Stimulated activated CD8-positive, alpha-beta memory T cell treated with anti-CD3 and anti-CD28 coated beads, Interleukin-12 subunit alpha, Interleukin-12 subunit beta, amount 100 ng/mL, for 24 hours (primary cell): ENCODE results near the gene ATP5F1D.

ENCODE experiments used
- DNase-seq: peaks from one replicate; pipeline ENCODE4 v3.0.0-alpha.2; 2020; ENCODE audit errors: extremely low read depth

ATP5F1D gene

DNA sequence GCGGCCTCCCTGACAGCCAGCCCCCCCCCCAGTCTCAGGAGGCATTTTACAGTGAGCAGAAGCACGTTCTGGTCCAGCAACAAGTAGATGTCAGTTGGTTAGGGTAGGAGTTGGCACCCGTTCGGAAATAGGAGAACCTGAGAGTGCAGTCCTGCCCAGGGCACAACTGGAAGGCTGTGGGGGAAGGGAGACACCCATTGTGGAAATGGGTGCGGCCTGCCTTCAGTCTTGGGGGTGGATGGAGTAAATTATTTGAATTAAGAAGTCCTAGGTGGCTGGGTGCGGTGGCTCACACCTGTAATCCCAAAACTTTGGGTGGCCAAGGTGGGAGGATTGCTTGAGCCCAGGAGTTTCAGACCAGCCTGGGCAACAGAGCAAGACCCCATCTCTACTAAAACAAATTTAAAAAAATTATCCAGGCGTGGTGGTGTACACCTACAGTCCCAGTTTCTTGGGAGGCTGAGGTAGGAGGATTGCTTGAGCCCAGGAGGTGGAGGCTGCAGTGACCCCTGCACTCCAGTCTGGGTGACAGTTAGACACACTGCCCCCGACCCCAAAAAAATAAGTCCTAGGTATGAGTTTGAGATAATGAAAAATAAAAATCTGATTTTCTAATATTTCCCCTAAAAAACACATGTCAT lies 28.8 kb downstream of the ATP5F1D start:
- DNase-seq: no peak

- DNase-seq: no peak
Observed at GRCh38 chr19:1270854-1271527, 29.4 kb downstream of the ATP5F1D start.

DNA sequence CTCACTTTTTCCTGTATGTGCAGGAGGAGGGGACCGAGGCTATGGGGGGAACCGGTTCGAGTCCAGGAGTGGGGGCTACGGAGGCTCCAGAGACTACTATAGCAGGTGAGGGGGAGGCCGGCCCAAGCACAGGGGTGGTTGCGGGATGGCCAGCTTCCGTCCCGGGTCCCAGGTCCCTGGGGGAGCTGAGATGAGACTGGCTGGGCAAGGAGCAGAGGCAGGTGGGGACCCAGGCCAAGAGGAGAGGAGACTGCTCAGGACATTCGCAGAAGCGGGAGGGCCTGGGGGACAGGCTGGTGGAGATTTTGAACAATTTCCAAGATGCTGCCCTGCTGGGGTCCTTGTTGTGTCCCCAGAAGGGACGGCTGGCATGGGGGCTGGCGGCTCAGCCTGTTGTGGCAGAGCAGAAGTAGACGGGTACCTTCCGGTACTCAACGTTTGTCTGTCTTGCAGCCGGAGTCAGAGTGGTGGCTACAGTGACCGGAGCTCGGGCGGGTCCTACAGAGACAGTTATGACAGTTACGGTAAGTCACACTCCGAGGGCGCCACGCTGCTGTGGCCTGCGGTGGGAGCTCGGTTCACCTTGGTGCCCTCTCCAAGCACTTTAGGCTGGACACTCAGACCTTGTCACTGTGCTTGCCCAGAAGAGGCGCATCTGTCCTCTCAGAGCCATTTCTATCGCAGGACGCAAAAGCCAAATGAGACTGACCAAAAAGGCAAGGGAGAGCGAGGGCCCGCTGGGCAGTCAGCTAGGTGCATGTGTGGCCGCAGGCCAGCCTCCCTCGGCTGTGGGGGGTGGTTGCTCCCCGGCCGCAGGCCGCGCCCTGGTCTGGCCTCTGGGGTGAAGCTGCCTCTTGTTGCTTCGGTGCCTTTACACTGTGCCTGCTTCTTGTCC lies 30.2 kb downstream of the ATP5F1D start:
- DNase-seq: no peak

DNA sequence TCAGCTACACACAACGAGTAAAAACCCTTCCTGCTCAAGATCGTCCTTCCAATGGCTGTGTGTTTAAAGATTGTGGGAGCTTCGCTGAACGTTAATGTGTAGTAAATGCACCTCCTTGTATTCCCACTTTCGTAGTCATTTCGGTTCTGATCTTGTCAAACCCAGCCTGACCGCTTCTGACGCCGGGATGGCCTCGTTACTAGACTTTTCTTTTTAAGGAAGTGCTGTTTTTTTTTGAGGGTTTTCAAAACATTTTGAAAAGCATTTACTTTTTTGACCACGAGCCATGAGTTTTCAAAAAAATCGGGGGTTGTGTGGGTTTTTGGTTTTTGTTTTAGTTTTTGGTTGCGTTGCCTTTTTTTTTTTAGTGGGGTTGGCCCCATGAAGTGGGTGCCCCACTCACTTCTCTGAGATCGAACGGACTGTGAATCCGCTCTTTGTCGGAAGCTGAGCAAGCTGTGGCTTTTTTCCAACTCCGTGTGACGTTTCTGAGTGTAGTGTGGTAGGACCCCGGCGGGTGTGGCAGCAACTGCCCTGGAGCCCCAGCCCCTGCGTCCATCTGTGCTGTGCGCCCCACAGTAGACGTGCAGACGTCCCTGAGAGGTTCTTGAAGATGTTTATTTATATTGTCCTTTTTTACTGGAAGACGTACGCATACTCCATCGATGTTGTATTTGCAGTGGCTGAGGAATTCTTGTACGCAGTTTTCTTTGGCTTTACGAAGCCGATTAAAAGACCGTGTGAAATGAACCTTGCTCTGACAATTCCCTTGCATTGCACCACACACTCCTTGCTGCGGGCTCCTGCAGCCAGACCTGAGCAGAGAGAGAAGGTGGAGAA lies 31.1 kb downstream of the ATP5F1D start:
- DNase-seq: no peak

DNA sequence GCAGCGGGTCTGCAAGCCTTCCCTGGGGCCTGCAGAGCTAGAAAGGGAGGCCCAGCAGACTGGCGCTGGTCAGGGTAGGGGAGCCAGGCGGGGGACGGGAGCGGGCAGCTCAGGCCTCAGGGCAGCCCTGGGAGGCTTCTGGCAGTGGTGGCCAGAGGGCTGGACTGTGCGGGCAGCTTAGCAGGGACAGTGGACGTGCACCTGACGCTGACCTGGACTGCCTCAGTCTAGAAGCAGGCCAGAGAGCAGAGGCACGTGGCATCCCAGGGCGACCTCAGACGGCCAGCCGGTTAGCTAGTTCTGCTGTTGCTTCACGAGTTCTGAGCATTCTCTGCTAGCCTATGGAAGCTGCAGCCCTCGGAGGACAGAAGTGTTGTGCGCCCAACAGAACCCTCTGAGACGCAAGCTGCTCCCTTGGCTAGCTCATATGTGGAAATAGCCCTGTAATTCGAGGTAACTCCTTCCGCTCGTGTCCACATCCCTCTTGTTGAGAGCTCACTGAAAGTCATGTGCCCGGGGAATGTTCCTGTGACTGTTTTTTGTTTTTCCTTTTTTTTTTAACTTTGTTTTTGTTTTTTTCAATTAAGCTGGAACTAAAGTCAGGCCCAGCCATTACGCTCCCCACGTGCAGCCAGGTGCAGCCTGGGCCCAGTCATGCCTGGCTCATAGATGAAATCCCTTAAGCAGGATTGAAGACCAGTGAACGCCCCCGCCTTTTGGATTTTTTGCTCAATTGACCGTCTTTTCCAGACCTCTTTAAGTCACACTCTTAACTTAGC lies 31.9 kb downstream of the ATP5F1D start:
- DNase-seq: no peak

DNA sequence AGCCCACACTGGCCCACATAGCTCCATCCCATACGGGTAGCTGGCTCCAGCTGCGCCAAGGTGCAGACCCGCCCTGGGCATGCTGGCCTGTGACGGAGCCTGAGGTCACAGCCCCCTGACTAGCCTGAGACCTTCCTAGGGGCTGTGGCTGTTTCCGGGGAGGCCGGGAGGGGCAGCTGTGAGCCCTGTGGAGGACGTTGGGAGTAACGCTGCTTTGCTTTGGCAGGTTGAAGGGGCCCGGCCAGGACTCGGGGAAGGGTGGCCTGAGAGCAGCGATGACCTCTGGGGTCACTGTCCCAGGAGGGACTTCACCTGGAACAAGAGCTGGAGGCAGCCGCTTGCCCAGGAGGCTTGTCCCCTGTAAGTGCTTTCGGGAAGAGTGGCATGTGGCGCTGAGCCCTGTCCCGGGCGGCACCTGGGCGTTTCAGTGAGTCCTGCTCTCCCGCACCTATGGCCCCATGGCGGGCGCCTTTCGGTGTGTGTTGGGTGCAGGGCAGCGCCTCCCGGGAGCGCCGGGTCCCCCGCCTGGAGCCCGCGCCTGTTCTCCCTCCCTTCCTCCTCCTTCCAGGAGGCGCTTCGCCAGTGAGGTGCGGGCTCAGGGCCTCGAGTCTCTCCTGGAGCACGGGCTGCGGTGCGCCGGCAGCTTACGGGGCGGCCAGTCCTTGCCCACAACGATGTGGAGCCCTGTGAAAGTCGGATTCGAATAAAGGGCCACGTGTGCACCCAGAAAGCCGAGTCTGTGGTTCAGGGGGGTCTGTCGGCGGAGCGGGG lies 32.7 kb downstream of the ATP5F1D start:
- DNase-seq: no peak

DNA sequence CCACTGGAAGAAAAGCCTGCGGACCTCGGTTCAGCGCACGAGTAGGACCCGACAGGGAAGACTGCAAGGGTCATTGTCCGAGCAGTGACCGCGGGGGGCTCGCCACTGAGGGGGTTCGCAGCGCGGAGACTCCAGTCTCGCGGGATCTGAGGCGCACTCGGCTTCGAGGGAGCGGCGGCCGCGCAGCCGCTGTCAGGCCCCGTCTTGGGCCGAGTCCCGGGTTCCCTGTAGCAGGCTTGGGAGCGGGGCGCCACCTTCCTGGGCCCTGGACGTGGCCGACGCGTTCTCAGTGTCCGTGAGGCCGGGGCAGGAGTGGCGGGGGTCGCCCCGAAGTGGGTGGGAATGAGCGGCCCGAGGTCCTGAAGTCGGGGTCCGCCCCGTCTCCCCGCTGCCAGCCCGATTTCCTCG lies 33.3 kb downstream of the ATP5F1D start:
- DNase-seq: no peak

DNA sequence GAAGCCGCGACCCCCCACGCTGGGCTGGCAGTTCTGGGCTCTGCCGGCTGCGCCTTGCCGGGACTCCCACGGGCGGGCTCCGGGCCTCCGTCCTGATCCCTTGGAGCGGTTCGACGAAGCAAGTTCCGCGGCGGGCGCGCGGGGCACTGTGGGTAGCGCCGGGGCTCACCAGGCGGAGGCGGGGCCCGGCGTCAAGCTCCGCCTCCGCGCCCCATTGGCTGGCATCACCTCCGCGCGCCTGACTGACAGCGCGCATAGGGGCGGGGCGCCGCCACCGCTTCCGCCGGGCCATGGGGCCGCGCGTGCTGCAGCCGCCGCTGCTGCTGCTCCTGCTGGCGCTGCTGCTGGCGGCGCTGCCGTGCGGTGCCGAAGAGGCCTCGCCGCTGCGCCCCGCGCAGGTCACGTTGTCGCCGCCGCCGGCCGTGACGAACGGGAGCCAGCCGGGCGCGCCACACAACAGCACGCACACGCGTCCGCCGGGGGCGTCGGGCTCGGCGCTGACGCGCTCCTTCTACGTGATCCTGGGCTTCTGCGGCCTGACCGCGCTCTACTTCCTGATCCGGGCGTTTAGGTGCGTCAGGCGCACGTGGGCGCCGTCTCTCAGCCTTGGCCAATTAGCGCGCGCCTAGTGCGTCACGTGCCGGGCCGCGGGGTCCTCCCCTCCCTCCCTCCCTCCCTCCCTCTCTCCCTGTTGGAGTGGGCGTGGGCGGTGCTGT lies 33.9 kb downstream of the ATP5F1D start, which contains the start of gene FAM174C:
Gene FAM174C, plus strand, starts transcription at position 271 of the 716 bp plus-strand sequence. Its CDS starts 20 bp downstream, at position 291.
- peak; percentile 93 for DNase-seq

DNA sequence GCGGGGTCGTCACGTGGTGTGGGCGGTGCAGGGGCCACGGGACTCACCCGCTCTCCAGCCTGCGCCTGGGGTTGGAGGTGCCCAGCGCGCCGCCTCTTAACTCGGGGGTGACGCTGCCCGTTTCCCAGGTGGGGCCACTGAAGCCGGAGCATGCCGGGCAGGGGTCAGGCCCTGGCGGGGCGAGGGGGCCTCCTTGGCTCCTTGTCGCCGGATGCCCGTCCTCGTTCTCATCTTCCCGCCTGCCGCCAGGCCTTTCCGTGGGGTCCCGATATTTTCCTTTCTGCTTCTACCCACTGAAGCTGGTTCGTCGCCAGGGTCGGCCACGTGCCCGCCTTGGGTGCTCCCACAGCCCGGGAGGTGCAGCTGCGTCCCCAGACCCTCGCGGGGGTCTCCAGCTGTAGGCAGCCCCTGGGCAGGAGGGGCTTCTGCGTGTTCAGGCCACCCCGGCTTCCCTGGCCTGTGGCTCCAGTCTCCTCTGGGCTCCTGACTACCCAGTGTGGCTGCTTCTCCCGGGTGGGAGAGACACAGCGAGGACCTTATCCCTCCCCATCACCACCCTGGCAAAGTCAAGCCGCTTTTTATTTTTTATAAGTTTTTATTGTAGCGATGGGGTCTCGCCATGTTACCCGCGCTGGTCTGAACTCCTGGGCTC lies 34.6 kb downstream of the ATP5F1D start:
- DNase-seq: no peak

GRCh38 chr19:1276628-1277022 lies 35.1 kb downstream of the ATP5F1D start:
- no peak for DNase-seq

- no peak for DNase-seq
Observed at GRCh38 chr19:1277061-1277460, 35.5 kb downstream of the ATP5F1D start.

GRCh38 chr19:1278074-1278473 lies 36.5 kb downstream of the ATP5F1D start:
- DNase-seq: no peak

- DNase-seq: no peak
Observed at GRCh38 chr19:1278713-1279660, 37.4 kb downstream of the ATP5F1D start.

DNA sequence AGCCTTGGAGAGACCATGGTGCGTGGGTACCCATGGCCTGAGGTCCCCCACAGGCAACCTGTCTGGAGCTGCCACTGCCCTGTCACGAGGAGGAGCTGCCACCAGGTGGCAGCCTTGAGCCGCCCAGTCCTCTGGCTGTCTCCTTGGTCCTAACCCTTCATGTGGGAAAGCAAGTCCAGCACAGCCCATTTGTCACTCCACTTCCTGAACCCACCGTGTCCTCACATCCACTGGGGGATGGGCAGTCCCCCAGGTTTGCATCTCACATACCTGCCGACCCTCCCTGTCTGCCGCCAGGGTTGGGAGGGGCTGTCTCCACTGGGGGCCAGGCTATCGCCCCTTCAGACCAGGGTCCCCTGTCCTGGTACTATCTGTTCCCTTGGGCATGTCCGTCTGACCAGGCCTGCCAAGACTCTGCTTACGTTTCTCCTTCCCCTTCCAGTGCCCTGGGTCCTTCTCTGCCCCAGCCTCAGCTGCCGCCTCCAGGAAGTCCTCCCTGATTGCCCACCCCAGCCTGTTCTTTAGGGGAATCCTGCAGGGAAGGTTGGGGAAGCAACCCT lies 38.3 kb downstream of the ATP5F1D start:
- no peak for DNase-seq

- DNase-seq: no peak
Observed at GRCh38 chr19:1280636-1281568, 39.4 kb downstream of the ATP5F1D start.

GRCh38 chr19:1281569-1282287 lies 40.2 kb downstream of the ATP5F1D start:
- DNase-seq: no peak
